SK-N-SH (cell line): ENCODE measurements around the gene TSPYL4. TPM values are rescaled to one million over a fixed set of nuclear protein-coding genes. Genes with fewer than 3 reads are reported as not detected.

Experiments used
- CTCF ChIA-PET: fragments of 300-600, 350-600 bp; formaldehyde crosslinking; extraction: SDS; loops from one replicate; lab custom pipeline; 2021; lab: Yijun Ruan, JAX
- POLR2A ChIA-PET: fragments of 350-600 bp; sonication (Branson Sonifier 250); formaldehyde crosslinking; extraction: SDS; loops from one replicate; lab custom pipeline; 2020; ENCODE audit warnings: antibody characterized with exemption, inconsistent platforms; lab: Yijun Ruan, JAX
- DNase-seq: peaks from one replicate; pipeline ENCODE4 v3.0.0; 2012
- H2AFZ ChIP-seq: fragments of 200-600 bp; sonication (generic); 2 replicates; pipeline ENCODE4 v1.8.1; 2016; ENCODE audit warnings: antibody characterized with exemption, mild to moderate bottlenecking, low read depth
- H3F3A ChIP-seq: fragments of 200-600 bp; sonication (generic); replicated peaks from 2 replicates; pipeline ENCODE3; 2016; ENCODE audit warnings: antibody characterized with exemption, mild to moderate bottlenecking; ENCODE audit not compliant: insufficient read depth
- H3K27ac ChIP-seq, 2 experiments: fragments of 200-500 bp in 1 of 2; fragments of 200-600 bp in 1 of 2; sonication (Bioruptor generic) in 1 of 2; sonication (generic), shearing (Covaris generic) in 1 of 2; 2 replicates each; pipeline versions ENCODE4 v1.5.1 to v1.6.1; 2014 to 2016; ENCODE audit warnings: low read depth in 2 of 2, inconsistent platforms in 1 of 2, low read length in 1 of 2, mild to moderate bottlenecking in 1 of 2, mixed read lengths in 1 of 2
- H3K27me3 ChIP-seq: fragments of 200-600 bp; sonication (generic), shearing (Covaris generic); 2 replicates; pipeline ENCODE4 v1.6.1; 2016; ENCODE audit warnings: mixed run types; ENCODE audit not compliant: insufficient read depth
- H3K36me3 ChIP-seq, 2 experiments: fragments of 200-500 bp in 1 of 2; fragments of 200-600 bp in 1 of 2; sonication (Bioruptor generic) in 1 of 2; sonication (generic) in 1 of 2; replicated peaks in 1 of 2; 2 replicates each; pipeline versions ENCODE3 to v1.5.1; 2014 to 2016; ENCODE audit warnings: low read length in 1 of 2, mild to moderate bottlenecking in 1 of 2; ENCODE audit not compliant: insufficient read depth in 2 of 2, control insufficient read depth in 1 of 2
- H3K4me1 ChIP-seq, 2 experiments: fragments of 200-500 bp in 1 of 2; fragments of 200-600 bp in 1 of 2; sonication (Bioruptor generic) in 1 of 2; sonication (generic), shearing (Covaris generic) in 1 of 2; 2 replicates each; pipeline versions ENCODE4 v1.5.1 to v1.6.1; 2014 to 2016; ENCODE audit warnings: low read depth in 1 of 2, low read length in 1 of 2, mixed run types in 1 of 2; ENCODE audit not compliant: insufficient read depth in 2 of 2, control insufficient read depth in 1 of 2
- H3K4me2 ChIP-seq: fragments of 200-600 bp; sonication (generic), shearing (Covaris generic); 2 replicates; pipeline ENCODE4 v1.6.1; 2017; ENCODE audit warnings: mixed run types
- H3K4me3 ChIP-seq, 2 experiments: fragments of 200-500 bp in 1 of 2; fragments of 200-600 bp in 1 of 2; sonication (Bioruptor generic) in 1 of 2; sonication (generic), shearing (Covaris generic) in 1 of 2; 2 replicates each; pipeline versions ENCODE4 v1.5.1 to v1.8.1; 2014 to 2016; ENCODE audit warnings: low read depth in 2 of 2, inconsistent platforms in 1 of 2, low read length in 1 of 2, mild to moderate bottlenecking in 1 of 2, mixed read lengths in 1 of 2, moderate library complexity in 1 of 2
- H3K79me2 ChIP-seq: fragments of 200-600 bp; sonication (generic); 2 replicates; pipeline ENCODE4 v1.8.1; 2017; ENCODE audit warnings: mild to moderate bottlenecking; ENCODE audit not compliant: insufficient read depth
- H3K9ac ChIP-seq: fragments of 200-600 bp; sonication (generic); 2 replicates; pipeline ENCODE4 v1.6.1; 2017; ENCODE audit warnings: mixed run types
- H3K9me2 ChIP-seq: fragments of 200-600 bp; sonication (generic); 2 replicates; pipeline ENCODE4 v1.6.1; 2017; ENCODE audit warnings: mixed run types
- H3K9me3 ChIP-seq: fragments of 200-600 bp; sonication (generic); 2 replicates; pipeline ENCODE4 v1.6.1; 2017; ENCODE audit warnings: mixed run types, mild to moderate bottlenecking, moderate library complexity
- H4K20me1 ChIP-seq: fragments of 200-600 bp; sonication (generic); 2 replicates; pipeline ENCODE4 v1.6.1; 2017; ENCODE audit warnings: mild to moderate bottlenecking, mixed run types; ENCODE audit not compliant: insufficient read depth
- EP300 ChIP-seq, 2 experiments: IDR thresholded peaks; 2 replicates each; pipeline versions ENCODE4 v1.4.0 to v1.6.1; 2012; ENCODE audit warnings: borderline replicate concordance in 1 of 2, low read depth in 1 of 2, low read length in 1 of 2
- FOXM1 ChIP-seq: IDR thresholded peaks from 2 replicates; pipeline ENCODE4 v1.4.0; 2012; ENCODE audit warnings: low read depth, mild to moderate bottlenecking
- GABPA ChIP-seq: IDR thresholded peaks from 2 replicates; pipeline ENCODE4 v1.4.0; 2012; ENCODE audit warnings: low read depth, mild to moderate bottlenecking
- GATA2 ChIP-seq: sonication (generic); formaldehyde crosslinking; IDR thresholded peaks from 2 replicates; pipeline ENCODE4 v1.5.0; 2020; ENCODE audit warnings: mild to moderate bottlenecking, missing genetic modification reagents
- JUND ChIP-seq: IDR thresholded peaks from 2 replicates; pipeline ENCODE4 v1.4.0; 2012
- NRF1 ChIP-seq: IDR thresholded peaks from 2 replicates; pipeline ENCODE4 v1.6.1; 2012; ENCODE audit warnings: low read depth, mild to moderate bottlenecking, low read length
- PBX3 ChIP-seq: IDR thresholded peaks from 2 replicates; pipeline ENCODE4; 2012
- POLR2AphosphoS5 ChIP-seq: IDR thresholded peaks from 2 replicates; pipeline ENCODE4 v1.6.1; 2012; ENCODE audit warnings: low read depth, low read length
- RFX5 ChIP-seq: IDR thresholded peaks from 2 replicates; pipeline ENCODE4 v1.6.1; 2012; ENCODE audit warnings: mild to moderate bottlenecking, improper control_type of control experiment, low read length
- USF1 ChIP-seq: IDR thresholded peaks from 2 replicates; pipeline ENCODE4 v1.4.0; 2012; ENCODE audit warnings: low read depth, borderline replicate concordance
- YY1 ChIP-seq: IDR thresholded peaks from 2 replicates; pipeline ENCODE4 v1.4.0; 2012; ENCODE audit warnings: low read depth, mild to moderate bottlenecking
- ZBTB33 ChIP-seq: IDR thresholded peaks from 2 replicates; pipeline ENCODE4 v1.4.0; 2012; ENCODE audit warnings: low read depth, borderline replicate concordance
- WGBS: methylation state at CpG from one replicate; pipeline ENCODE4 v1.1.6; 2017; ENCODE audit warnings: low lambda C conversion rate; 5-methylcytosine and 5-hydroxymethylcytosine counted together
- polyA plus RNA-seq, 3 experiments: library from polyadenylated mRNA; depleted of rRNA; stranded (reverse); fragments of >200 nt; gene quantifications; 2 replicates each; pipeline ENCODE4 v1.2.3, GENCODE V29; 2012

Gene TSPYL4
- polyA plus RNA-seq, 1 of the 3 experiments (the other 2 are of a cell fraction): 29.1 TPM

- no peaks in the 10 kb centered on the region; a peak in 1 of 4 replicates for H3K4me1 ChIP-seq
- H3F3A ChIP-seq: no peaks in the 10 kb centered on the region
- no peaks in the 10 kb centered on the region for H3K27me3 ChIP-seq
- CTCF ChIA-PET: interaction anchor here (1.1 kb wide), 1 partner anchor 13 kb away, joined by 5 read pairs; no protein-coding TSS in a partner anchor
- H3K27ac ChIP-seq: no peak overlapping the region
- no peaks in the 10 kb centered on the region for H3K9me2 ChIP-seq
- TF ChIP-seq POLR2AphosphoS5 (no peak), FOXM1 (no peak)
- no peaks in the 10 kb centered on the region for H3K79me2 ChIP-seq
- H3K36me3 ChIP-seq: no peaks in the 10 kb centered on the region
- no peak overlapping the region for H2AFZ ChIP-seq
- no peak overlapping the region for H3K4me2 ChIP-seq
- no peak overlapping the region for H3K9ac ChIP-seq
- WGBS: 71% methylated on average over 3 of the region's 3 CpGs
- POLR2A ChIA-PET: no interaction called here
- H3K4me3 ChIP-seq: no peak overlapping the region
- no peaks in the 10 kb centered on the region for H3K9me3 ChIP-seq
- H4K20me1 ChIP-seq: no peaks in the 10 kb centered on the region
- DNase-seq: no peak
Measured at GRCh38 chr6:116301104-116301503, 47.2 kb upstream of the TSPYL4 start.

- Histone ChIP-seq H3K27ac (no peak overlapping the region), H2AFZ (no peak overlapping the region), H3K4me2 (no peak overlapping the region), H3K79me2 (no peaks in the 10 kb centered on the region), H3K9ac (no peak overlapping the region), H4K20me1 (no peaks in the 10 kb centered on the region), H3K36me3 (no peaks in the 10 kb centered on the region), H3K4me1 (no peaks in the 10 kb centered on the region; a peak in 1 of 4 replicates)
- 67% methylated on average over 1 of the region's 1 CpG for WGBS
- POLR2A ChIA-PET: no interaction called here
- no peak for TF ChIP-seq YY1
- TF ChIP-seq PBX3: no peak
- no peak for TF ChIP-seq JUND
- no peak for TF ChIP-seq ZBTB33
- TF ChIP-seq GATA2 (CRISPR knock-in tag): no peak
- TF ChIP-seq USF1: no peak
- no peak for TF ChIP-seq NRF1
- no peak for TF ChIP-seq RFX5
- no peak for TF ChIP-seq GABPA
- TF ChIP-seq EP300 (IDR thresholded peaks at IDR 0.05; ENCODE audit: borderline replicate concordance in 1 of 2, low read depth in 1 of 2, low read length in 1 of 2): no peak
- TF ChIP-seq, all 33 proteins: peak for 0
- Histone ChIP-seq H3F3A (no peaks in the 10 kb centered on the region), H3K27me3 (no peaks in the 10 kb centered on the region), H3K9me2 (no peaks in the 10 kb centered on the region), H3K4me3 (no peak overlapping the region), H3K9me3 (no peaks in the 10 kb centered on the region)
- CTCF ChIA-PET: no interaction called here
- no peak for DNase-seq
Measured at GRCh38 chr6:116300566-116300965, 46.7 kb upstream of the TSPYL4 start.
